Measurements from ENCODE around the gene BCL2A1. TPM values are rescaled to one million over a fixed set of nuclear protein-coding genes. Genes with fewer than 3 reads are reported as not detected.

The BCL2A1 gene
- total RNA-seq, 1 experiment from 2014 or later = 4.7 TPM

- POLR2A ChIA-PET = no interaction called here
- no TSS peak for BruUV-seq (replicated peaks)
Observed at GRCh38 chr15:79969146-79969545, 1.9 kb downstream of the BCL2A1 start.

More at GRCh38 chr15:79969146-79969545, 1.9 kb downstream of the BCL2A1 start:
- Histone ChIP-seq H3K27ac (ENCODE audit: low read length) (peak overlapping the region; percentile 71), H3K27me3 (ENCODE audit: control insufficient read depth, insufficient read depth, low read length) (no peaks in the 10 kb centered on the region), H3K4me1 (ENCODE audit: control insufficient read depth, insufficient read depth, low read length) (peaks cover 33% of the 10 kb centered on the region), H3K36me3 (ENCODE audit: control insufficient read depth, insufficient read depth, low read length) (no peaks in the 10 kb centered on the region), H3K4me3 (ENCODE audit: low read depth in 2 of 2, low read length in 2 of 2) (peak overlapping the region; percentile 23 to 49), H3K9me3 (ENCODE audit: control insufficient read depth, insufficient read depth, low read depth, low read length) (no peaks in the 10 kb centered on the region)
- CTCF ChIA-PET = no interaction called here
- TF ChIP-seq SIN3A (IDR thresholded peaks at IDR 0.05; ENCODE audit: borderline replicate concordance, insufficient read depth, low read depth, low read length) = no peak
- TF ChIP-seq CTCF (IDR thresholded peaks at IDR 0.05) = no peak
- no peak for TF ChIP-seq POLR2AphosphoS5 (IDR thresholded peaks at IDR 0.05; ENCODE audit: low read depth, low read length)
- TF ChIP-seq TCF7L2 (IDR thresholded peaks at IDR 0.05; ENCODE audit: low read depth, low read length) = no peak
- TF ChIP-seq REST (IDR thresholded peaks at IDR 0.05; ENCODE audit: insufficient read depth in 1 of 2, low read depth in 2 of 2, low read length in 1 of 2) = no peak
- intact Hi-C loops (cut with micrococcal nuclease; ENCODE audit: unreplicated experiment) = loop anchor here (5.0 kb wide), 1 partner anchor 47 kb away; no protein-coding TSS in a partner anchor
- ATAC-seq (no peak), DNase-seq (ENCODE audit: low read depth, low spot score) (no peak)
- in situ Hi-C loops (cut with HindIII; ENCODE audit: low pct_unique_long_range_greater_than_20kb, low sequenced_read_pairs) = no loop called here
